ENCODE results near the gene AMER1.

Gene AMER1

DNA sequence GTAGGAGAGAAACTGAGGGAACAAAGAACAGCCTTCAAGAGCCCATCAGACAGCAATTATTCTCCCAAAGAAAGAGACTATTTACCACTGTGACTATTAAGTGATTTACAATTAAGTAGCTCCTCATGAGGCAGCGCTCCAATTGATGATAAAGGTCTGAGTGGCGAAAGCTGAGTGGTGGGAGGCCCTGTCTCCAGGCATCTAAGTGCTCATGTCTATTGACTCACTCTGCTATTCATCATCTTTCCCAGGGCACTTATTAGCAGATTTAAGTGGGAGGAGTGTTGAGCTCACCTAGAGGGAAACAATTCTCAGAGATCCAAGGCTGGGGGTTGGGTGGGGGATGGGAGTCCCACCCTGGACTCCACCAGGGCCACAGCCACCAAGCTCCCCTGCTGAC is 23.3 kb downstream of the AMER1 start:
- Histone ChIP-seq H3K4me3 (ENCODE audit: low read depth, low read length) (no peak overlapping the region), H3K4me1 (ENCODE audit: control insufficient read depth, insufficient read depth, low read length, unreplicated experiment) (no peaks in the 10 kb centered on the region), H3K27ac (ENCODE audit: low read depth, low read length) (no peak overlapping the region), H3K79me2 (ENCODE audit: control insufficient read depth, insufficient read depth, low read length, unreplicated experiment) (no peaks in the 10 kb centered on the region), H3K27me3 (ENCODE audit: insufficient read depth, low read length) (no peaks in the 10 kb centered on the region), H2AFZ (ENCODE audit: low read length, unreplicated experiment) (no peak overlapping the region), H3K36me3 (ENCODE audit: insufficient read depth, low read length) (no peaks in the 10 kb centered on the region)

DNA sequence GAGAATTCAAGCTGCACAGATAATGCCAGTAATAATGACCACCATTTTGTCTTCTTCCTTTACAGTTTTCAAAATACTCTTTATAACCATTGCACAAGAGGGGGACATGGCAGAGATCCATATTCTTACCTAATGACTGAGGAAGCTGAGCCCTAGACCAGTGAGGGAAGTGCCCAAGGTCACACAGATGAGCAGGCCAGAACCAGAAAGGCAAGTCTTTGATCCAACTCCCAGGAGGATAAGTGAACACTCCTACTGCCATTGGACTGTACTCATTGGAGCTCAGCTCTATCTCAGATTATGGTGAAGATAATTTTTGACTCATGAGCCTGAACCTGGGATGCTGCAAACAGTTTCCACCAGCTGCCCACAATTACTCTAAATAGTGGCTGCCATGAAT is 28.6 kb downstream of the AMER1 start:
- no peak overlapping the region for H3K27ac ChIP-seq (ENCODE audit: low read depth, low read length)

DNA sequence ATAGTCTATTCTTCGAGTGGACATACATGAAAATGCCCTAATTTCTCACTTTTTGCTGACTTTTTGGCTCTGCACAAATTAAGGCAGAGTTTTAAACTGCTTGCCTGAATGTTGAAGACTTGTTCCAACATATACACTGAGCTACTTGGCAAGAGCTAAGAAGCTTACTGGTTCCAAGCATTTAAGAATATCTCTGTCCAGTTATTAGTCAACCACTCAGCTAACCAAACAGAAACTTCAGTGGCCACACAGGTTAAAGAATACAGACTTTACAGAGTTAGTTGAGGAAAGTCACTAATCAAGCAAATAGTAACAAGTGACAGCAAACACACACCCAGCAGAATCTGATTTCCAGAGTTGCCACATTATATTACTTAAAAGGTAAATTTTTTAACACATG is 35.5 kb downstream of the AMER1 start:
- no peak overlapping the region for H3K4me3 ChIP-seq (ENCODE audit: low read depth, low read length)
- no peaks in the 10 kb centered on the region for H3K36me3 ChIP-seq (ENCODE audit: insufficient read depth, low read length)
- H2AFZ ChIP-seq (ENCODE audit: low read length, unreplicated experiment), result no peak overlapping the region
- H3K27ac ChIP-seq (ENCODE audit: low read depth, low read length), result no peak overlapping the region
- H3K27me3 ChIP-seq (ENCODE audit: insufficient read depth, low read length), result no peaks in the 10 kb centered on the region
- no peaks in the 10 kb centered on the region for H3K79me2 ChIP-seq (ENCODE audit: control insufficient read depth, insufficient read depth, low read length, unreplicated experiment)
- no peaks in the 10 kb centered on the region for H3K4me1 ChIP-seq (ENCODE audit: control insufficient read depth, insufficient read depth, low read length, unreplicated experiment)

More for the DNA sequence above, 28.6 kb downstream of the AMER1 start:
- Histone ChIP-seq H3K4me1 (ENCODE audit: control insufficient read depth, insufficient read depth, low read length, unreplicated experiment) (no peaks in the 10 kb centered on the region), H3K4me3 (ENCODE audit: low read depth, low read length) (no peak overlapping the region), H3K27me3 (ENCODE audit: insufficient read depth, low read length) (no peaks in the 10 kb centered on the region), H2AFZ (ENCODE audit: low read length, unreplicated experiment) (no peak overlapping the region), H3K79me2 (ENCODE audit: control insufficient read depth, insufficient read depth, low read length, unreplicated experiment) (no peaks in the 10 kb centered on the region), H3K36me3 (ENCODE audit: insufficient read depth, low read length) (no peaks in the 10 kb centered on the region)

DNA sequence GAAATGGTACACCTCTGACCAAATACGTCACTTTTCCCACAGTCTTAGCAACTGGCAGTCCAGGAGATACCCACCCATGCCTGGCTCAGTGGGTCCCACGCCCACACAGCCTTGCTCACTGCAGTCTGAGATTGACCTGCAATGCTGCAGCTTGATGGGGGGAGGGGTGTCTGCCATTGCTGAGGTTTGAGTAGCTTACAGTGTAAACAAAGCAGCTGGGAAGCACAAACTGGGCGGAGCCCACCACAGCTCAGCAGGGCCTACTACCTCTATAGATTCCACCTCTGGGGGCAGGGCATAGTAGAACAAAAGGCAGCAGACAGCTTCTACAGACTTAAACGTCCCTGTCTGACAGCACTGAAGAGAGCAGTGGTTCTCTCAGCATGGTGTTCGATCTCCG is 52.7 kb downstream of the AMER1 start:
- no peak overlapping the region for H3K4me3 ChIP-seq (ENCODE audit: low read depth, low read length)
- no peaks in the 10 kb centered on the region for H3K4me1 ChIP-seq (ENCODE audit: control insufficient read depth, insufficient read depth, low read length, unreplicated experiment)
- H3K27ac ChIP-seq (ENCODE audit: low read depth, low read length), result no peak overlapping the region
- no peaks in the 10 kb centered on the region for H3K36me3 ChIP-seq (ENCODE audit: insufficient read depth, low read length)
- H2AFZ ChIP-seq (ENCODE audit: low read length, unreplicated experiment), result no peak overlapping the region
- H3K79me2 ChIP-seq (ENCODE audit: control insufficient read depth, insufficient read depth, low read length, unreplicated experiment), result no peaks in the 10 kb centered on the region
- H3K27me3 ChIP-seq (ENCODE audit: insufficient read depth, low read length), result no peaks in the 10 kb centered on the region

DNA sequence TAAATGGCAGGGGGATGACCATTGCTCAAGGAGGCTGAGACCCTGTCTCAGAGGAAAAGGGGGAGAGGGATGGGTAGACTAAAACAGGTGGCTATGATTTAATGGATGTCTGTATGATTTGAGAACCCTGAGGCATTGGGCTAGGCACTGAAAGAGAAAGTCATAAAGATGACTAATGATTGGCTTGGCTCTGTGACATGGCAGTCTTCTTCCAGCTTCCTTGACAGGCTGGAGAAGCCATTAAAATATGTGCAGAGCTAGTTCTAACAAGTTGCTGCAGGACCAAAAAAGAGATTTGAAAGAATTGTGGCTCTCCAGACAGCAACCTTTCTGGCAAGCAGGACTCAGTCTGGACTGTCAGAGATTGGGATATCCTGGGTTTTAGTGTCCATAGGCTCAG is 53.6 kb downstream of the AMER1 start:
- no peak overlapping the region for H3K4me3 ChIP-seq (ENCODE audit: low read depth, low read length)
- H3K36me3 ChIP-seq (ENCODE audit: insufficient read depth, low read length), result no peaks in the 10 kb centered on the region
- H3K4me1 ChIP-seq (ENCODE audit: control insufficient read depth, insufficient read depth, low read length, unreplicated experiment), result no peaks in the 10 kb centered on the region
- H3K79me2 ChIP-seq (ENCODE audit: control insufficient read depth, insufficient read depth, low read length, unreplicated experiment), result no peaks in the 10 kb centered on the region
- H3K27ac ChIP-seq (ENCODE audit: low read depth, low read length), result no peak overlapping the region
- H3K27me3 ChIP-seq (ENCODE audit: insufficient read depth, low read length), result no peaks in the 10 kb centered on the region
- no peak overlapping the region for H2AFZ ChIP-seq (ENCODE audit: low read length, unreplicated experiment)

DNA sequence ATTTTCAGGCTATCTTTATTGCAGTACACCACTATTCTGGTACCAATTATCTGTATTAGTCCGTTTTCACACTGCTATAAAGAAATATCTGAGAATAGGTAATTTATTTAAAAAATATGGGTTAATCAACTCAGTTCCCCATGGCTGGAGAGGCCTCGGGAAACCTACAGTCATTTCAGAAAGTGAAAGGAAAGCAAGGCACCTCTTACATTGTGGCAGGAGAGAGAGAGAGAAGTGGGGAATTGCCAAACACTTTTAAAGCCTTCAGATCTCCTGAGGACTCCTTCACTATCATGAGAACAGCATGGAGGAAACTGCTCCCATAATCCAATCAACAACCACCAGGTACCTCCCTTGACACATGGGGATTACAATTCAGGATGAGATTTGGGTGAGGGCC is 54.7 kb downstream of the AMER1 start:
- Histone ChIP-seq H3K4me1 (ENCODE audit: control insufficient read depth, insufficient read depth, low read length, unreplicated experiment) (no peaks in the 10 kb centered on the region), H3K4me3 (ENCODE audit: low read depth, low read length) (no peak overlapping the region), H3K79me2 (ENCODE audit: control insufficient read depth, insufficient read depth, low read length, unreplicated experiment) (no peaks in the 10 kb centered on the region), H3K27me3 (ENCODE audit: insufficient read depth, low read length) (no peaks in the 10 kb centered on the region), H2AFZ (ENCODE audit: low read length, unreplicated experiment) (no peak overlapping the region), H3K27ac (ENCODE audit: low read depth, low read length) (no peak overlapping the region), H3K36me3 (ENCODE audit: insufficient read depth, low read length) (no peaks in the 10 kb centered on the region)
